Stimulated activated CD4-positive, alpha-beta T cell treated with anti-CD3 and anti-CD28 coated beads, TNF-alpha, amount 100 ng/mL, for 24 hours (primary cell): ENCODE data around the gene CAPZB.
"Not testable (repeated sequence)": the region's sequence is repeated elsewhere in the genome, so short reads cannot be mapped to it uniquely, and the experiment has no call there.

ENCODE experiments used
- DNase-seq, 3 experiments: peaks; one replicate each; pipeline ENCODE4 v3.0.0-alpha.2; 2020; ENCODE audit warnings: low read depth in 3 of 3

The CAPZB gene

GRCh38 chr1:19311503-19311930 is 173.8 kb downstream of the CAPZB start:
- DNase-seq, result peak in 1 of 3 experiments; percentile 13

- no peak for DNase-seq
These were observed 174.4 kb downstream of the CAPZB start for GRCh38 chr1:19310720-19311502.

- DNase-seq, result no peak
These were observed 175.3 kb downstream of the CAPZB start for GRCh38 chr1:19310061-19310460.

DNA sequence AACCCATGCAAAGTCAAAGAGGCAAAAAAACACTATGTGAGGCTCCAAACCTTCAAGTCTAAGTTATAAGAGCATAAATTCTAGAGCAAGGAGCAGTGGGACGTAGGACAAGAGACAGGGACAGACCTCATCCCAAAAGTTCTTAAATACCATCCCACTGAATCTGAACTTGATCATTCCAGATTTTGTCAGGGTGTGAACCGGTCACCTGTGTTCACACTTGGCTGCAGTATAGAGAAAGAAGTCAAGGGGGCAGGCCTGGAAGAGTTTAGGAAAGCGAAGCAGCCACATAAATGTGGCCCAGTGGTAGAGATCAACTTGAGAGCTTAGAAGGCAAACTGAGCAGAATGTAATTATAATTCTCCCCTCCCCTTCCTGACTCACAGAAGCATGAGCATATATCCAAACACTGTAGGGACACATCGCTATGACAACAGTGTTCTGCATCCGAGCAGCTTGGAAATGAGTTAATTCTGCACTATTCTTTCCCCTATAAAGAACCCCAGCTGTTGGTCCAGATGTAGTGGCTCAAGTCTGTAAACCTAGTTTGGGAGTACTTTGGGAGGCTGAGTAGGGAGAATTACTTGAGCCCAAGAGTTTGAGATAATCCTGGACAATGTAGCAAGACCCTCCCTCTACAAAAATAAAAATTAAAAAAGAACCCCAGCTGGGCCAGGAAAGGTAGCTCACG is 176.1 kb downstream of the CAPZB start:
- no peak for DNase-seq

DNA sequence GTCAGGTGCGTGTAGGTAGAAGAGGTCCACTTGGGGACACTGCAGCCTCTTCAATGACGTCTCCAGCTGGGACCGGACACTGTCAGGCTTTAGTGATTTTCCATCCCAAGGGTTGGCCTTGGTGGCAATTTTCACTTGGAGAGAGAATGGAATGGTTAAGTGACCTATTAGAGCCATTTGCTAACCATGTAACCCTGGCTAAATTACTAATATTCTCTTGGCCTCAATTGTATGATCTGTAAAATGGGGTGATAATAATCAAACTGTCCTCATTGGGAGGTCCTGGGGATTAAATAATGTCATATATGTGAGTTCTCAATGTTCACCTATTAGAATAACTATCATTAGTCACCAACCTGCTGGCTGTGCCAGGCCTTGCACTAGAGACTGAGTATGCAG is 176.8 kb downstream of the CAPZB start:
- DNase-seq, result no peak

- DNase-seq, result no peak
These were observed 177.4 kb downstream of the CAPZB start for GRCh38 chr1:19307794-19308508.

DNA sequence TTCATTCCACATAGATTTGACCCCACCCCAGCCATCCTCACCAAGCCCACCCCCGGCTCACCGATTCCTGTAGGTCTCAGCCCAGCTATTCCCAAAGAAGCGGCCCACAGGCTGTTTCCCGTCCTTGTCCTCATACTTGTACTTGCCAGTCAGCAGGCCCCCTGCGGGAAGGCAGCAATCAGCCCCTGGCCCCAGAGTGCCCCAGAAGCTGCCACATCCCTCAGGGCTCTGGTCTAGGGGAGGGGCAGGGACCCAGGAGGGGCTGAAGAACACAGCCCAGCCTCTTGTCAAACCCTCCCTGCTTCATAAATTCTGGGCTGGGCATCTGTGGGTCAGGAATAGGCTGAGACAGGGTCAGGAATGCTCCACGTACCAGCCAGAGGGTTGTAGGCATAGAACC is 178.4 kb downstream of the CAPZB start:
- DNase-seq, result no peak

- DNase-seq, result no peak
These were observed 179.5 kb downstream of the CAPZB start for GRCh38 chr1:19305880-19306279.

DNA sequence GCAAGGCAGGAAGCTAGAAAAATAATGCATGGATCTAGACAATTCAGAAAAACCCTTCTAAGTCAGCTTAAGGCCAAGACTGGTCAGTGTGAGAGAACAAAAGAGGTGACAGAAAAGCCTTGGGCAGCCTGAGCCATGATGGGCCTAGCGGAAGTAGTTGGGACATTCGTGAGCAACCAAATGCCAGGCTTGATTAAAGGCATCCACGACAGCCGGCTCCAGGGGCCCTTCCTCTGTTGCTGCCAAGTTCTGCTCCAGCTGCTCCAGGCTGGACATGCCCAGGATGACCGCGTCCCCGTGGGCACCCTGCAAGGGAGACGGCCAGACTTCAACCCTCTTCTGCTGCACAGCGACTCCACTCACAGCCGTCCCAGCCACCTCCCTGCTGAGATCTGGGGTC is 181.3 kb downstream of the CAPZB start:
- DNase-seq, result not testable (repeated sequence)

GRCh38 chr1:19300211-19300610 is 185.1 kb downstream of the CAPZB start:
- DNase-seq, result no peak

GRCh38 chr1:19294638-19295037 is 190.7 kb downstream of the CAPZB start:
- DNase-seq, result no peak

DNA sequence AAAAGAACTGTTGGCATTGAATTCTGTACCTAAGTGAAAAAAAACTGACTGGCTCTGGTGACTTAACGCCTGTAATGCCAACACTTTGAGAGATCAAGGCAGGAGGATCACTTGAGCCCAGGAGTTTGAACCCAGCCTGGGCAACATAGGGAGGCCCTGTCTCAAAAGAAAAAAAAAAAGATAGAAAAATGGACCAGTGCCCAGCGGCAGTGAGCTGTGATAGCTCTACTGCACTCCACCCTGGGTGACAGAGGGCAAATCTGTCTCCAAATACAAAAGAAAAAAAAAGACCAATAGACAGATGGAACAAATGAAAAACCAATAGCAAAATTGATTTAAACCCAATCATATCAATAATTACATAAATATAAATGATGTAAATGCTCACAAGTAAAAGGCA is 196.1 kb downstream of the CAPZB start:
- DNase-seq, result no peak
